Bronchial epithelial cell (primary cell): ENCODE measurements around the gene LCLAT1. TPM values are rescaled to one million over a fixed set of nuclear protein-coding genes. Genes with fewer than 3 reads are reported as not detected.
A peak's percentile ranks its signal among the peaks of the same experiment; 100 is the strongest.

Source experiments
- DNase-seq: peaks from one replicate; pipeline ENCODE4 v3.0.0-alpha.2; 2010; ENCODE audit warnings: low read depth
- FAIRE-seq: peaks from 2 replicates; lab custom pipeline; 2011; peaks lifted over from hg19 to GRCh38; lab: Jason Lieb, UNC
- H3K27me3 ChIP-seq: 2 replicates; pipeline ENCODE4 v1.5.1; 2011; ENCODE audit warnings: low read length; ENCODE audit not compliant: control insufficient read depth, insufficient read depth
- H3K36me3 ChIP-seq: 2 replicates; pipeline ENCODE4 v1.5.1; 2011; ENCODE audit warnings: low read length; ENCODE audit not compliant: control insufficient read depth, insufficient read depth
- H3K4me3 ChIP-seq: 2 replicates; pipeline ENCODE4 v1.5.1; 2011; ENCODE audit warnings: mild to moderate bottlenecking, low read depth, low read length, control low read depth
- CTCF ChIP-seq: IDR thresholded peaks from 2 replicates; pipeline ENCODE4 v1.5.1; 2011; ENCODE audit warnings: mild to moderate bottlenecking, moderate library complexity, low read length, control low read depth, inconsistent platforms; ENCODE audit not compliant: insufficient read depth, severe bottlenecking
- total RNA-seq: library from RNA; depleted of rRNA; stranded (reverse); fragments of >200 nt; gene quantifications from 2 replicates; pipeline ENCODE4 v1.2.1, GENCODE V29; 2014

Gene LCLAT1
- total RNA-seq, 1 donor from 2014 or later = 8.7 TPM

- no peaks in the 10 kb centered on the region for H3K27me3 ChIP-seq
- DNase-seq = no peak
- FAIRE-seq = no peak
- no peak overlapping the region for H3K4me3 ChIP-seq
- H3K36me3 ChIP-seq = peaks cover 1% of the 10 kb centered on the region
- no peak for TF ChIP-seq CTCF
Observed at GRCh38 chr2:30643674-30644073, 196.6 kb downstream of the LCLAT1 start.

GRCh38 chr2:30645081-30645744 lies 198.2 kb downstream of the LCLAT1 start:
- Histone ChIP-seq H3K27me3 (no peaks in the 10 kb centered on the region), H3K4me3 (no peak overlapping the region), H3K36me3 (peaks cover 1% of the 10 kb centered on the region)
- FAIRE-seq (no peak), DNase-seq (peak; percentile 29)
- TF ChIP-seq CTCF = no peak

GRCh38 chr2:30645745-30646119 lies 198.7 kb downstream of the LCLAT1 start:
- H3K36me3 ChIP-seq = peaks cover 1% of the 10 kb centered on the region
- no peak for TF ChIP-seq CTCF
- no peak for DNase-seq
- no peaks in the 10 kb centered on the region for H3K27me3 ChIP-seq
- no peak for FAIRE-seq
- H3K4me3 ChIP-seq = no peak overlapping the region

GRCh38 chr2:30647752-30648457 lies 200.9 kb downstream of the LCLAT1 start:
- DNase-seq (no peak), FAIRE-seq (no peak)
- Histone ChIP-seq H3K27me3 (no peaks in the 10 kb centered on the region), H3K4me3 (no peak overlapping the region), H3K36me3 (no peaks in the 10 kb centered on the region)
- TF ChIP-seq CTCF = no peak

GRCh38 chr2:30649278-30649677 lies 202.2 kb downstream of the LCLAT1 start:
- no peaks in the 10 kb centered on the region for H3K27me3 ChIP-seq
- no peak for TF ChIP-seq CTCF
- DNase-seq = no peak
- no peak for FAIRE-seq
- no peaks in the 10 kb centered on the region for H3K36me3 ChIP-seq
- H3K4me3 ChIP-seq = no peak overlapping the region

GRCh38 chr2:30649828-30650227 lies 202.8 kb downstream of the LCLAT1 start:
- no peak for FAIRE-seq
- no peak for TF ChIP-seq CTCF
- no peaks in the 10 kb centered on the region for H3K36me3 ChIP-seq
- H3K27me3 ChIP-seq = no peaks in the 10 kb centered on the region
- no peak overlapping the region for H3K4me3 ChIP-seq
- no peak for DNase-seq
